Activated naive CD8-positive, alpha-beta T cell treated with anti-CD3 and anti-CD28 coated beads, Interleukin-2, amount 10 ng/mL, durations not matched to agents 7 days and 5 days (primary cell): Measurements from ENCODE around the gene SAMD8. TPM values are rescaled to one million over a fixed set of nuclear protein-coding genes. Genes with fewer than 3 reads are reported as not detected.
A peak's percentile ranks its signal among the peaks of the same experiment; 100 is the strongest.

Experiments
- ATAC-seq: fragments of 150-1000 bp; cut with Tn5 transposase; one replicate; pipeline ENCODE4 v1.10.0; 2021; ENCODE audit warnings: low read depth, moderate library complexity
- POLR2A ChIA-PET: fragments of 350-600 bp; sonication (Branson Sonifier 250); formaldehyde crosslinking; loops from one replicate; lab custom pipeline; 2021; ENCODE audit warnings: antibody characterized with exemption; lab: Charles Lee
- DNase-seq: peaks from one replicate; pipeline ENCODE4 v3.0.0; 2021
- H3K27ac Mint-ChIP-seq: one replicate; pipeline ENCODE4 v1.8.0; 2022; ENCODE audit warnings: mild to moderate bottlenecking, mixed read lengths
- H3K27me3 Mint-ChIP-seq: one replicate; pipeline ENCODE4 v1.8.0; 2022; ENCODE audit warnings: mild to moderate bottlenecking, moderate library complexity, mixed read lengths
- H3K36me3 Mint-ChIP-seq: one replicate; pipeline ENCODE4 v1.8.0; 2021; ENCODE audit warnings: mild to moderate bottlenecking, mixed read lengths
- H3K4me1 Mint-ChIP-seq: one replicate; pipeline ENCODE4 v1.8.0; 2021; ENCODE audit warnings: mixed read lengths
- H3K4me3 Mint-ChIP-seq: one replicate; pipeline ENCODE4 v1.8.0; 2022; ENCODE audit warnings: mild to moderate bottlenecking, moderate library complexity, mixed read lengths
- H3K9me3 Mint-ChIP-seq: one replicate; pipeline ENCODE4 v1.8.0; 2021; ENCODE audit warnings: mixed read lengths
- total RNA-seq, 2 experiments: library from RNA; stranded (reverse); gene quantifications; one replicate each; pipeline ENCODE4 v1.2.3, GENCODE V29; 2021

The SAMD8 gene
- total RNA-seq, 2 experiments from 2014 or later = 21.0 to 22.7 TPM

- no peak for DNase-seq
- no peaks in the 10 kb centered on the region for H3K27me3 Mint-ChIP-seq
- ATAC-seq = no peak
- POLR2A ChIA-PET = interaction anchor here (0.6 kb wide), 1 partner anchor 297 kb away, joined by 4 read pairs; no protein-coding TSS in a partner anchor
- H3K9me3 Mint-ChIP-seq = no peaks in the 10 kb centered on the region
- peaks cover 29% of the 10 kb centered on the region for H3K36me3 Mint-ChIP-seq
- H3K4me1 Mint-ChIP-seq = peaks cover 11% of the 10 kb centered on the region
- H3K4me3 Mint-ChIP-seq = no peak overlapping the region
- H3K27ac Mint-ChIP-seq = no peak overlapping the region
Observed at GRCh38 chr10:75150656-75151055, 39.2 kb downstream of the SAMD8 start.

DNA sequence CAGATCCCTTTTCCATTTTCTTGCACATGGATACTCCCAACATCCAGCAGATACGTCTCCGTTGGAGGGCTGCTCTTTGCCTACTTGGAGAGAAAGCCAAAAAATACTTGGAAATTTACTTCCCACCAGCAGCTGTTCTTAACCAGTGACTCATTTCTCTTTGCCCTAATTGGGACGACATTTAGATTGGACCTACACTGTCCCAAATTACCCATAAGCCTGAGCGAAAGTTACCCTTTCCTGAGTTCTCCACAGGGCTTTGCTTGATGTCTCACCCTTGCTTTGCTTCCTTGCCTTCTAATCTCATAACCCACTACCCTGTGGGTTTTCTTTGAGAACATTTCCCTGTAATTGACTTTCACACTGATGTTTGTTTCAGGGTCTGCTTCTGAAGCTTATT is 48.1 kb downstream of the SAMD8 start:
- Mint-ChIP-seq H3K4me3 (peak overlapping the region; percentile 0), H3K4me1 (peaks cover 17% of the 10 kb centered on the region), H3K9me3 (no peaks in the 10 kb centered on the region), H3K36me3 (peaks cover 28% of the 10 kb centered on the region), H3K27me3 (no peaks in the 10 kb centered on the region), H3K27ac (peak overlapping the region; percentile 36)
- DNase-seq (no peak), ATAC-seq (no peak)
- POLR2A ChIA-PET = interaction anchor here (0.6 kb wide), 1 partner anchor 14 kb away, joined by 5 read pairs; no protein-coding TSS in a partner anchor

GRCh38 chr10:75165684-75166622 is 54.5 kb downstream of the SAMD8 start:
- Mint-ChIP-seq H3K36me3 (peaks cover 18% of the 10 kb centered on the region), H3K4me1 (peaks cover 39% of the 10 kb centered on the region), H3K27me3 (no peaks in the 10 kb centered on the region), H3K9me3 (peaks cover 1% of the 10 kb centered on the region), H3K4me3 (peak overlapping the region; percentile 74), H3K27ac (peak overlapping the region; percentile 93)
- POLR2A ChIA-PET = interaction anchor here (0.6 to 2.3 kb wide), 4 partner anchors 45 to 67 kb away, joined by 3 to 11 read pairs (median 4); partner anchors contain the start of genes SAMD8 and VDAC2
- no peak for DNase-seq
- peak; percentile 79 for ATAC-seq

GRCh38 chr10:75166623-75166972 is 55.1 kb downstream of the SAMD8 start:
- no peak for DNase-seq
- POLR2A ChIA-PET = interaction anchor here (1.0 to 2.3 kb wide), 3 partner anchors 44 to 64 kb away, joined by 3 to 11 read pairs (median 6); partner anchors contain the start of genes SAMD8 and VDAC2
- Mint-ChIP-seq H3K4me3 (peak overlapping the region; percentile 74), H3K27me3 (no peaks in the 10 kb centered on the region), H3K9me3 (peaks cover 1% of the 10 kb centered on the region), H3K4me1 (peaks cover 39% of the 10 kb centered on the region), H3K36me3 (peaks cover 15% of the 10 kb centered on the region), H3K27ac (peak overlapping the region; percentile 93)
- ATAC-seq = peak; percentile 63

- Mint-ChIP-seq H3K36me3 (peaks cover 14% of the 10 kb centered on the region), H3K4me1 (peaks cover 36% of the 10 kb centered on the region), H3K27ac (peak overlapping the region; percentile 82), H3K4me3 (peak overlapping the region; percentile 40), H3K27me3 (no peaks in the 10 kb centered on the region), H3K9me3 (peaks cover 1% of the 10 kb centered on the region)
- POLR2A ChIA-PET = interaction anchor here (1.2 to 1.4 kb wide), 2 partner anchors 12 to 42 kb away, joined by 3 read pairs; partner anchors contain the start of gene VDAC2
- no peak for ATAC-seq
- no peak for DNase-seq
Observed at GRCh38 chr10:75168275-75168674, 56.8 kb downstream of the SAMD8 start.

- H3K9me3 Mint-ChIP-seq = peaks cover 1% of the 10 kb centered on the region
- no peaks in the 10 kb centered on the region for H3K27me3 Mint-ChIP-seq
- no peak for DNase-seq
- POLR2A ChIA-PET = interaction anchor here (0.6 to 1.0 kb wide), 2 partner anchors 17 to 65 kb away, joined by 3 to 4 read pairs; no protein-coding TSS in a partner anchor
- no peak overlapping the region for H3K27ac Mint-ChIP-seq
- ATAC-seq = no peak
- peaks cover 20% of the 10 kb centered on the region for H3K36me3 Mint-ChIP-seq
- peaks cover 32% of the 10 kb centered on the region for H3K4me1 Mint-ChIP-seq
- no peak overlapping the region for H3K4me3 Mint-ChIP-seq
Observed at GRCh38 chr10:75170215-75170614, 58.8 kb downstream of the SAMD8 start.

GRCh38 chr10:75175046-75175445 is 63.6 kb downstream of the SAMD8 start:
- peaks cover 28% of the 10 kb centered on the region for H3K36me3 Mint-ChIP-seq
- H3K27ac Mint-ChIP-seq = no peak overlapping the region
- H3K27me3 Mint-ChIP-seq = no peaks in the 10 kb centered on the region
- DNase-seq (no peak), ATAC-seq (no peak)
- no peaks in the 10 kb centered on the region for H3K9me3 Mint-ChIP-seq
- peaks cover 23% of the 10 kb centered on the region for H3K4me1 Mint-ChIP-seq
- no peak overlapping the region for H3K4me3 Mint-ChIP-seq
- POLR2A ChIA-PET = no interaction called here

DNA sequence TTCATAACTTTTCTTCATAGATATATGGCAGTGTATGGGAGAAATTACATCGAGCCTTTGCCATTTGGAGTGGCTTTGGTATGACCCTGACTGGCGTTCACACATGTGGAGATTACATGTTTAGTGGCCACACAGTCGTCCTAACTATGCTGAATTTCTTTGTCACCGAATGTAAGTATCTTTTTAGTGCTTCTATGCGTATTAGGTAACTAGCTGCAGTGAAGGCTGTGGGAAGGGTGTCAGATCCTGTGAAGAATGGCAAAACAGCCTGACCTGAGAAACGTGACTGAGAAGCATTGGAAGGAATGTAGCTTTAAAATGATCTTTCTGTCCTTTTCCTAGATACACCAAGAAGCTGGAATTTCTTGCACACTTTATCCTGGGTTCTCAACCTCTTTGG is 64.6 kb downstream of the SAMD8 start:
- H3K9me3 Mint-ChIP-seq = no peaks in the 10 kb centered on the region
- H3K27ac Mint-ChIP-seq = no peak overlapping the region
- H3K27me3 Mint-ChIP-seq = no peaks in the 10 kb centered on the region
- H3K4me1 Mint-ChIP-seq = peaks cover 22% of the 10 kb centered on the region
- no peak for DNase-seq
- no peak for ATAC-seq
- peaks cover 26% of the 10 kb centered on the region for H3K36me3 Mint-ChIP-seq
- POLR2A ChIA-PET = no interaction called here
- H3K4me3 Mint-ChIP-seq = no peak overlapping the region

DNA sequence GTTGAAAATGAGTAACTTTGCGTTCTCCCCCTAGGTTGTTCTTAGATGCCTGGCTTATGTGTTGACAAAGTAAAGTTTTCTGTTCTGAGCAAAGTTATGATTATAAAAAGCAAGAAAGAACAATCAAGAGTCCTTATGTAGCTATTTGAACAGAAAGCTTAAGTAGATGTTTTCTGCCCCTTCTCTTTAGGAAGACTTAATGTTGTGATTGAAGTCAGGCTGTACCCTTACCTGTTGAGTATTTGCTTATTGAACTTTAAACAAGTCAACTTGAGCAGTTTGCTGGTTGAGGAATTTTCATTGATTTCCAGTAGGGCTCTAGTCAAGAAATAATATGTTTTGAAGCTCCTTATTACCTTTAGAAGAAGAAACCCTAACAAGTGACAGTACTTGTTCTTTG is 65.3 kb downstream of the SAMD8 start:
- Mint-ChIP-seq H3K4me1 (peaks cover 25% of the 10 kb centered on the region), H3K9me3 (no peaks in the 10 kb centered on the region), H3K27me3 (no peaks in the 10 kb centered on the region), H3K36me3 (peaks cover 26% of the 10 kb centered on the region), H3K4me3 (no peak overlapping the region), H3K27ac (no peak overlapping the region)
- no peak for ATAC-seq
- DNase-seq = no peak
- POLR2A ChIA-PET = no interaction called here

DNA sequence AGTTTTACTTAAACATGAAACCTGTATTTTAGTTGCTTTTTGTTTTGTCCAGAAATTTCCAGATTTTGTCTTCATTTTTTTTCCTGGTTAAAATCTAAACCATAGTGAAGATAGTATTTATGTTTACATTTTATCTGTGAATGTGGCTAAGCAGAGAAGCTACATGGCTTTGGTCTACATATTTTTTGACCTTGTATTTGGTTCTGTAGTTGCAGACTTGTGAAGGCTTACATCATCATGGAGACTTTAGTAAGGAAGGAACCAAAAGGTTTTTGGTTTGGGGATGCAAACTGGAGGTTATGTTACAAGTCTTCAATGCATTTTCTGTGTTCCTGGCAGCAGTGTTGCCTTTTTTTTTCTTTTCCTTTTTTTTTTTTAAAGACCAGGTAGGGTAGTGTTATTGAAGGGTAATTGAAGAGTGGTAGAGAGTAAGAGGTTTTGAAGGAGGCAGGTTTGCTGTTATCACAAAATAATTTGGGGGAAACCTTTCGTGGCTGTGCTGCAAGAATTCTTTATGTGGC is 68.3 kb downstream of the SAMD8 start:
- H3K4me3 Mint-ChIP-seq = no peak overlapping the region

DNA sequence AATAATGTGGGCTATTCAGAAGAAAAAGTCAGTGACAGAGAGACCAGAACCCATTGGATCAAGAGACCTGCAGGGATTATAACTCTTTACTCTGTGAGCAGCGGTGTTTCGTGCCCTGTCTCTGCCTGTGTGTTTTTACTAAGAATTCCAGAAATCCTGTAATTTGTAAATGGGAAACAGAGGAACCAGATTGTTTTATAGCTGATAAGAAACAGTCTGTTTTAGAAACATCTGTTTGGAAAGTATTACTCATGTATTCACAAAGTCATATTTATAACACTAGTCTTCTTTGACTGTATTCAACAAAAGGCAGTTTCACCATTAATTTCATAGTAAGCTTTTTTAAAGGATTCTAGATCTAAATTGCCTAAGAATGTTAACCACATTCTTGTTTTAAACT is 69.1 kb downstream of the SAMD8 start:
- no peak overlapping the region for H3K4me3 Mint-ChIP-seq
- H3K27ac Mint-ChIP-seq = no peak overlapping the region

More for the DNA sequence above, 68.3 kb downstream of the SAMD8 start:
- no peak for DNase-seq
- no peaks in the 10 kb centered on the region for H3K9me3 Mint-ChIP-seq
- no peak overlapping the region for H3K27ac Mint-ChIP-seq
- POLR2A ChIA-PET = no interaction called here
- no peak for ATAC-seq
- H3K27me3 Mint-ChIP-seq = no peaks in the 10 kb centered on the region
- peaks cover 28% of the 10 kb centered on the region for H3K36me3 Mint-ChIP-seq
- peaks cover 23% of the 10 kb centered on the region for H3K4me1 Mint-ChIP-seq

GRCh38 chr10:75181073-75181472 is 69.6 kb downstream of the SAMD8 start:
- no peak for ATAC-seq

More for the DNA sequence above, 69.1 kb downstream of the SAMD8 start:
- POLR2A ChIA-PET = no interaction called here
- no peaks in the 10 kb centered on the region for H3K9me3 Mint-ChIP-seq
- ATAC-seq (no peak), DNase-seq (no peak)
- H3K36me3 Mint-ChIP-seq = peaks cover 23% of the 10 kb centered on the region
- H3K4me1 Mint-ChIP-seq = peaks cover 19% of the 10 kb centered on the region
- no peaks in the 10 kb centered on the region for H3K27me3 Mint-ChIP-seq

DNA sequence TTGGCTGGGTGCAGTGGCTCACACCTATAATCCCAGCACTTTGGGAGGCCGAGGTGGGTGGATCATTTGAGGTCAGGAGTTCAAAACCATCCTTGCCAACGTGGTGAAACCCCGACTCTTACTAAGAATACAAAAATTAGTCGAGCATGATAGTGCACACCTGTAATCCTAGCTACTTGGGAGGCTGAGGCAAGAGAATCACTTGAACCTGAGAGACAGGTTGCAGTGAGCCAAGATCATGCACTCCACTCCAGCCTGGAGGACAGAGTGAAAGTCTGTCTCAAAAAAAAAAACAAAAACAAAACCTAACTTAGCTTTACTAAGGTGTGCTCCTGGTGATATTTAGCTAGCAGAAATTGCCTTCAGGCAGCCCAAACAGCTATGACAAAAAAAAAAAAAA is 74.9 kb downstream of the SAMD8 start:
- Mint-ChIP-seq H3K4me3 (no peak overlapping the region), H3K36me3 (peaks cover 6% of the 10 kb centered on the region), H3K27me3 (no peaks in the 10 kb centered on the region), H3K4me1 (peaks cover 16% of the 10 kb centered on the region), H3K27ac (peak overlapping the region; percentile 60), H3K9me3 (no peaks in the 10 kb centered on the region)
- POLR2A ChIA-PET = interaction anchor here (0.6 to 3.3 kb wide), 4 partner anchors 11 to 80 kb away, joined by 4 to 28 read pairs (median 16); partner anchors contain the start of genes COMTD1 and VDAC2
- DNase-seq (no peak), ATAC-seq (no peak)

More at GRCh38 chr10:75181073-75181472, 69.6 kb downstream of the SAMD8 start:
- POLR2A ChIA-PET = interaction anchor here (1.6 kb wide), 1 partner anchor 29 kb away, joined by 8 read pairs; the partner anchor contains the start of gene VDAC2
- Mint-ChIP-seq H3K36me3 (peaks cover 23% of the 10 kb centered on the region), H3K4me1 (peaks cover 21% of the 10 kb centered on the region), H3K4me3 (no peak overlapping the region), H3K9me3 (no peaks in the 10 kb centered on the region), H3K27ac (no peak overlapping the region), H3K27me3 (no peaks in the 10 kb centered on the region)
- no peak for DNase-seq
